Measurements from ENCODE around the gene CLRN1. TPM values are rescaled to one million over a fixed set of nuclear protein-coding genes. Genes with fewer than 3 reads are reported as not detected.

The CLRN1 gene
- total RNA-seq, 6 donors from 2014 or later, result not detected

- no peak for ATAC-seq (ENCODE audit: low FRiP score in 2 of 2)
- TF ChIP-seq CTCF (IDR thresholded peaks at IDR 0.05), result no peak
- no peak for TF ChIP-seq POLR2A (IDR thresholded peaks at IDR 0.05)
- TF ChIP-seq EP300 (IDR thresholded peaks at IDR 0.05), result no peak
- TF ChIP-seq POLR2AphosphoS5 (IDR thresholded peaks at IDR 0.05), result no peak
Observed at GRCh38 chr3:150965436-150965835, 7.1 kb downstream of the CLRN1 start.

GRCh38 chr3:150961949-150962348, 10.6 kb downstream of the CLRN1 start:
- no peak overlapping the region for H3K27ac ChIP-seq
- ATAC-seq (ENCODE audit: low FRiP score in 2 of 2) (no peak), DNase-seq (no peak)
- 84 to 97% methylated on average over 4 of the region's 4 CpGs for WGBS, 2 donors
- no peak overlapping the region for H3K4me3 ChIP-seq
- no peaks in the 10 kb centered on the region for H3K4me1 ChIP-seq
- no peak for TF ChIP-seq EP300 (IDR thresholded peaks at IDR 0.05)
- TF ChIP-seq POLR2A (IDR thresholded peaks at IDR 0.05), result no peak
- no peak for TF ChIP-seq CTCF (IDR thresholded peaks at IDR 0.05)
- no peak for TF ChIP-seq POLR2AphosphoS5 (IDR thresholded peaks at IDR 0.05)
- H3K36me3 ChIP-seq, result no peaks in the 10 kb centered on the region
- H3K27me3 ChIP-seq, result no peaks in the 10 kb centered on the region
- H3K9me3 ChIP-seq, result no peaks in the 10 kb centered on the region

More at GRCh38 chr3:150965436-150965835, 7.1 kb downstream of the CLRN1 start:
- 73 to 83% methylated on average over 2 of the region's 2 CpGs for WGBS, 2 donors
- Histone ChIP-seq H3K36me3 (no peaks in the 10 kb centered on the region), H3K27me3 (no peaks in the 10 kb centered on the region), H3K9me3 (no peaks in the 10 kb centered on the region), H3K27ac (no peak overlapping the region), H3K4me1 (no peaks in the 10 kb centered on the region), H3K4me3 (no peak overlapping the region)
- DNase-seq, result no peak

- H3K4me3 ChIP-seq, result no peak overlapping the region
- no peaks in the 10 kb centered on the region for H3K27me3 ChIP-seq
- DNase-seq (no peak), ATAC-seq (ENCODE audit: low FRiP score in 2 of 2) (no peak)
- H3K4me1 ChIP-seq, result no peaks in the 10 kb centered on the region
- WGBS, 2 donors, result 74 to 82% methylated on average over 3 to 5 of the region's 5 CpGs
- no peaks in the 10 kb centered on the region for H3K9me3 ChIP-seq
- no peaks in the 10 kb centered on the region for H3K36me3 ChIP-seq
- no peak for TF ChIP-seq CTCF (IDR thresholded peaks at IDR 0.05)
- no peak for TF ChIP-seq POLR2AphosphoS5 (IDR thresholded peaks at IDR 0.05)
- TF ChIP-seq POLR2A (IDR thresholded peaks at IDR 0.05), result no peak
- TF ChIP-seq EP300 (IDR thresholded peaks at IDR 0.05), result no peak
- H3K27ac ChIP-seq, result no peak overlapping the region
Observed at GRCh38 chr3:150960708-150961684, 11.5 kb downstream of the CLRN1 start.

GRCh38 chr3:150958683-150959082, 13.8 kb downstream of the CLRN1 start:
- no peaks in the 10 kb centered on the region for H3K36me3 ChIP-seq

More at GRCh38 chr3:150958683-150959082, 13.8 kb downstream of the CLRN1 start:
- Histone ChIP-seq H3K27me3 (no peaks in the 10 kb centered on the region), H3K4me3 (no peak overlapping the region), H3K27ac (no peak overlapping the region), H3K9me3 (no peaks in the 10 kb centered on the region), H3K4me1 (no peaks in the 10 kb centered on the region)
- no peak for DNase-seq
- no peak for ATAC-seq (ENCODE audit: low FRiP score in 2 of 2)
- 79 to 86% methylated on average over 3 of the region's 3 CpGs for WGBS, 2 donors
- no peak for TF ChIP-seq POLR2AphosphoS5 (IDR thresholded peaks at IDR 0.05)
- no peak for TF ChIP-seq CTCF (IDR thresholded peaks at IDR 0.05)
- TF ChIP-seq EP300 (IDR thresholded peaks at IDR 0.05), result no peak
- TF ChIP-seq POLR2A (IDR thresholded peaks at IDR 0.05), result no peak
